ENCODE data around the gene MFAP5.
"Not testable (repeated sequence)": the region's sequence is repeated elsewhere in the genome, so short reads cannot be mapped to it uniquely, and the experiment has no call there.

MFAP5 gene

GRCh38 chr12:8672381-8672780 is 9.8 kb upstream of the MFAP5 start:
- DNase-seq, result no peak

GRCh38 chr12:8668441-8668840 is 5.8 kb upstream of the MFAP5 start:
- DNase-seq, result no peak

GRCh38 chr12:8667270-8667669 is 4.6 kb upstream of the MFAP5 start:
- no peak for DNase-seq

- DNase-seq, result no peak
Measured at GRCh38 chr12:8665759-8666158, 3.1 kb upstream of the MFAP5 start.

- DNase-seq, result no peak
Measured at GRCh38 chr12:8664228-8664913, 1.7 kb upstream of the MFAP5 start.

- DNase-seq, result no peak
Measured at GRCh38 chr12:8661751-8662150, 875 bp downstream of the MFAP5 start.

- DNase-seq, result no peak
Measured at GRCh38 chr12:8661016-8661415, 1.6 kb downstream of the MFAP5 start.

GRCh38 chr12:8658346-8658745 is 4.3 kb downstream of the MFAP5 start:
- no peak for DNase-seq

GRCh38 chr12:8655421-8655820 is 7.2 kb downstream of the MFAP5 start:
- DNase-seq, result no peak

GRCh38 chr12:8648576-8649205 is 13.9 kb downstream of the MFAP5 start:
- DNase-seq, result peak; percentile 36 to 45

- no peak for DNase-seq
Measured at GRCh38 chr12:8647968-8648367, 14.7 kb downstream of the MFAP5 start.

- DNase-seq, result peak; percentile 42 to 55
Measured at GRCh38 chr12:8644345-8645248, 18.0 kb downstream of the MFAP5 start.

- DNase-seq, result no peak
Measured at GRCh38 chr12:8642775-8643174, 19.9 kb downstream of the MFAP5 start.

GRCh38 chr12:8639936-8640335 is 22.7 kb downstream of the MFAP5 start:
- DNase-seq, result no peak

- no peak for DNase-seq
Measured at GRCh38 chr12:8638951-8639350, 23.7 kb downstream of the MFAP5 start.

- no peak for DNase-seq
Measured at GRCh38 chr12:8637666-8638065, 25.0 kb downstream of the MFAP5 start.

- DNase-seq, result no peak
Measured at GRCh38 chr12:8637244-8637643, 25.4 kb downstream of the MFAP5 start.

GRCh38 chr12:8636581-8636980 is 26.0 kb downstream of the MFAP5 start:
- no peak for DNase-seq

- not testable (repeated sequence) for DNase-seq
Measured at GRCh38 chr12:8636007-8636346, 26.6 kb downstream of the MFAP5 start.

GRCh38 chr12:8635342-8636006 is 27.2 kb downstream of the MFAP5 start:
- DNase-seq, result not testable (repeated sequence)

GRCh38 chr12:8630131-8630530 is 32.5 kb downstream of the MFAP5 start:
- DNase-seq, result no peak

- no peak for DNase-seq
Measured at GRCh38 chr12:8629486-8630033, 33.1 kb downstream of the MFAP5 start.

GRCh38 chr12:8628731-8629130 is 33.9 kb downstream of the MFAP5 start:
- no peak for DNase-seq

All from activated CD4-positive, alpha-beta T cell treated with anti-CD3 and anti-CD28 coated beads for 4 hours (primary cell).